Measurements from ENCODE around the gene ATOH7.

DNA sequence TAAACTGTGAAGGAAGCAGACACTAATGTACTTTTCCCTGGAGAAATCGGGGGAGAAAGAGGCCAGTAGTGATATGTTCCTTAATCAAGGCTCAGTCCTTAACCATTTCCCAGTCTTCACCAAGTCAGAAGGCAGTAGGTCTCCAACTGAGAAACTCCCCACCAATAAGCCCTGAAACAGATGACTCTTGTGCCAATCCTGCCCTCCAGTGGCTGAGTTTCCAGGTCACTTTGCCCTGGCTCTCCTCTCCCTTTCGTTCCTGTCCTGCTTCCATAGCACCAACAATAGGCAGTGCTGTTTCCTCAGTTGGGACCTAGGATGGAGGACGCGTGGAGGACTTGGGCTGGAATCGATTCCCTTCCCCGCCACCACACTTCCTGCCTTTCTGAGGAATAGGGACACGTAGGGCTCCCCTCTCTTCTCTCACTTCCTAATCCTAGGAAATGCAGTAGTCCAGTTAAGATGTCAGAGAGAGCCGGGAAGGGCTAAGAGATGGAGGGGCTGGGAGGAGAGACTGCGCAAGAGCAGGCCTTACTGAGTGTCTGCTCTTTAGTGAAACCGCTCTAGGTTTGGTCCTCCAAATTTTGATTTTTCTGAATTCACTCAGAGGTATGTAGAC lies 23.4 kb downstream of the ATOH7 start:
- TF ChIP-seq EZH2 (IDR thresholded peaks at IDR 0.05; ENCODE audit: low read length): no peak
- TF ChIP-seq, protein P1, sequence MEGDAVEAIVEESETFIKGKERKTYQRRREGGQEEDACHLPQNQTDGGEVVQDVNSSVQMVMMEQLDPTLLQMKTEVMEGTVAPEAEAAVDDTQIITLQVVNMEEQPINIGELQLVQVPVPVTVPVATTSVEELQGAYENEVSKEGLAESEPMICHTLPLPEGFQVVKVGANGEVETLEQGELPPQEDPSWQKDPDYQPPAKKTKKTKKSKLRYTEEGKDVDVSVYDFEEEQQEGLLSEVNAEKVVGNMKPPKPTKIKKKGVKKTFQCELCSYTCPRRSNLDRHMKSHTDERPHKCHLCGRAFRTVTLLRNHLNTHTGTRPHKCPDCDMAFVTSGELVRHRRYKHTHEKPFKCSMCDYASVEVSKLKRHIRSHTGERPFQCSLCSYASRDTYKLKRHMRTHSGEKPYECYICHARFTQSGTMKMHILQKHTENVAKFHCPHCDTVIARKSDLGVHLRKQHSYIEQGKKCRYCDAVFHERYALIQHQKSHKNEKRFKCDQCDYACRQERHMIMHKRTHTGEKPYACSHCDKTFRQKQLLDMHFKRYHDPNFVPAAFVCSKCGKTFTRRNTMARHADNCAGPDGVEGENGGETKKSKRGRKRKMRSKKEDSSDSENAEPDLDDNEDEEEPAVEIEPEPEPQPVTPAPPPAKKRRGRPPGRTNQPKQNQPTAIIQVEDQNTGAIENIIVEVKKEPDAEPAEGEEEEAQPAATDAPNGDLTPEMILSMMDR (optimal IDR thresholded peaks at IDR 0.05 in 1 of 3, IDR thresholded peaks at IDR 0.05 in 1 of 3, conservative IDR thresholded peaks at IDR 0.05 in 1 of 3; ENCODE audit: extremely low read depth in 1 of 3, insufficient read depth in 2 of 3, low read length in 3 of 3): peak; percentile 75 to 92 (median 85)

Data from keratinocyte (primary cell).